GM13976 (cell line): ENCODE data around the gene PALM.

Experiments used
- DNase-seq: peaks from one replicate; pipeline ENCODE4 v3.0.0; 2012; ENCODE audit warnings: low spot score
- in situ Hi-C: fragments of 300-500 bp; cut with MboI; formaldehyde crosslinking; loops from one replicate; pipeline ENCODE4 v1.12.0; 2022; ENCODE audit warnings: low sequenced_read_pairs, mixed read lengths, inconsistent platforms; ENCODE audit not compliant: unreplicated experiment
- TF ChIP-seq, protein P1 (sequence below): IDR thresholded peaks from 2 replicates; pipeline ENCODE4 v1.5.1; 2012; ENCODE audit warnings: borderline replicate concordance, mild to moderate bottlenecking; ENCODE audit not compliant: insufficient read depth; ENCODE audit errors: extremely low read depth, missing control alignments, control extremely low read depth

PALM gene

GRCh38 chr19:769616-770015 is 60.9 kb downstream of the PALM start:
- TF ChIP-seq, protein P1, sequence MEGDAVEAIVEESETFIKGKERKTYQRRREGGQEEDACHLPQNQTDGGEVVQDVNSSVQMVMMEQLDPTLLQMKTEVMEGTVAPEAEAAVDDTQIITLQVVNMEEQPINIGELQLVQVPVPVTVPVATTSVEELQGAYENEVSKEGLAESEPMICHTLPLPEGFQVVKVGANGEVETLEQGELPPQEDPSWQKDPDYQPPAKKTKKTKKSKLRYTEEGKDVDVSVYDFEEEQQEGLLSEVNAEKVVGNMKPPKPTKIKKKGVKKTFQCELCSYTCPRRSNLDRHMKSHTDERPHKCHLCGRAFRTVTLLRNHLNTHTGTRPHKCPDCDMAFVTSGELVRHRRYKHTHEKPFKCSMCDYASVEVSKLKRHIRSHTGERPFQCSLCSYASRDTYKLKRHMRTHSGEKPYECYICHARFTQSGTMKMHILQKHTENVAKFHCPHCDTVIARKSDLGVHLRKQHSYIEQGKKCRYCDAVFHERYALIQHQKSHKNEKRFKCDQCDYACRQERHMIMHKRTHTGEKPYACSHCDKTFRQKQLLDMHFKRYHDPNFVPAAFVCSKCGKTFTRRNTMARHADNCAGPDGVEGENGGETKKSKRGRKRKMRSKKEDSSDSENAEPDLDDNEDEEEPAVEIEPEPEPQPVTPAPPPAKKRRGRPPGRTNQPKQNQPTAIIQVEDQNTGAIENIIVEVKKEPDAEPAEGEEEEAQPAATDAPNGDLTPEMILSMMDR: no peak
- DNase-seq: no peak
- in situ Hi-C loops: loop anchor here (10.0 kb wide), 1 partner anchor 215 kb away; the partner anchor contains the start of gene WDR18

GRCh38 chr19:771332-771785 is 62.6 kb downstream of the PALM start:
- TF ChIP-seq, protein P1: peak; percentile 49
- in situ Hi-C loops: no loop called here
- DNase-seq: peak; percentile 85

- TF ChIP-seq, protein P1: no peak
- in situ Hi-C loops: no loop called here
- DNase-seq: no peak
These were observed 63.3 kb downstream of the PALM start for GRCh38 chr19:772063-772462.

DNA sequence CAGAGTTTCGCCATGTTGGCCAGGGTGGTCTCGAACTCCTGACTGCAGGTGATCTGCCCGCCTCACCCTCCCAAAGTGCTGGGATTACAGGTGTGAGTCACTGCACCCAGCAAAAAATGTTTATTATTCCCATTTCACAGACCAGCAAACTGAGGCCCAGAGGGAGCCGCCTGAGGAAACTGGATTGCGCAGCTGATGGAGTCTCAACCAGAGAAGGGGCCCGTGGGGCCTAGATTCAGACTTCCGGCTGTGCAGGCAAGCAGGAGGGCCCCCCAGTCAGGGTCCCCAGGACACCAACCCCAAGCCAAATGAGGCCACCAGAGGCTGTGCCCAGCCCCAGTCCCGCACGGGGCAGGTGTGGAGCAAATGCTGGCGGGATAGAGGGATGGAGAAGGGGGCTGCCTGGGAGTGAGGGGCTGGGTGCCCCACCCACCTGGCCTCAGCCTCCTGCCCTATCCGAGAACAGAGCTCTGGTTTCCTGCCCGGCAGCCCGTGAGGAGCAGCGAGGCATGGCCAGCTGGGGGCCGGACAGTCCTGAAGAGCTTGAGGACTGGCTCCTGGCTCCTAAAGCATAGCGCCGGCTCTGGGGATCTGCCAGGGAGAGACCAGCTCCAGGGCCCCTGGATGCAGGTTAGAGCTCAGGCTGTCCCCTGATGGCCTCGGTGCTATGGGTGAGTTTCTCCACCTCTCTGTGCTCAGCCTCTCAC is 64.1 kb downstream of the PALM start:
- in situ Hi-C loops: no loop called here
- DNase-seq: no peak

GRCh38 chr19:776549-776948 is 67.8 kb downstream of the PALM start:
- in situ Hi-C loops: no loop called here
- TF ChIP-seq, protein P1: no peak
- no peak for DNase-seq

More for the DNA sequence above, 64.1 kb downstream of the PALM start:
- TF ChIP-seq, protein P1: no peak

GRCh38 chr19:778910-779653 is 70.3 kb downstream of the PALM start:
- TF ChIP-seq, protein P1: no peak
- in situ Hi-C loops: no loop called here
- no peak for DNase-seq
